NOMO-1 treated with dmso at 0.1 percent for 144 hours (cell line): ENCODE data around the gene TMEM207.
"Not testable (repeated sequence)": the region's sequence is repeated elsewhere in the genome, so short reads cannot be mapped to it uniquely, and the experiment has no call there.

Source experiments
- DNase-seq: peaks from one replicate; lab custom pipeline; 2025; ENCODE audit not compliant: unreplicated experiment; lab: John Stamatoyannopoulos, UW

TMEM207 gene

DNA sequence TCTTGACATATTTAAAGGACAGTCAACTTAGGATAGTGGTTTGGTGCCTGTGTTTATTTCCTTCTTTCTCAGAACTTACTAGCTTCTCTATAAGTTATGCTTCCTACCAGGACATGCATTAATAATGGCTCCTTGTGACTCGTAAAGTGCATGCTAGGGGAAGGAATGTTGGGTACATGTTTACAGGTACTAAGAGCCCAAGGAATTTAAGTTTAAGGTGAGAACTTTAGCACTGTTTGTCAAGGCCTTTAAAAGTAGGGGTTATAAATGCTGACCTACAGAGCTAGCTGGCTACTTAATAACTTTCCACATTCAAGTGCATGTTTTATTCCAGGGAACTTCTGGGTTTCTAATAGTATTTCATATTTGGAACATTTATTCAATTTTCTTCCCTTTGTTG lies at the start of gene TMEM207:
TSS of gene TMEM207 (minus strand) at position 101 of the 400 bp plus-strand sequence. CDS start at position 9, 92 bp downstream.
- DNase-seq, result no peak

DNA sequence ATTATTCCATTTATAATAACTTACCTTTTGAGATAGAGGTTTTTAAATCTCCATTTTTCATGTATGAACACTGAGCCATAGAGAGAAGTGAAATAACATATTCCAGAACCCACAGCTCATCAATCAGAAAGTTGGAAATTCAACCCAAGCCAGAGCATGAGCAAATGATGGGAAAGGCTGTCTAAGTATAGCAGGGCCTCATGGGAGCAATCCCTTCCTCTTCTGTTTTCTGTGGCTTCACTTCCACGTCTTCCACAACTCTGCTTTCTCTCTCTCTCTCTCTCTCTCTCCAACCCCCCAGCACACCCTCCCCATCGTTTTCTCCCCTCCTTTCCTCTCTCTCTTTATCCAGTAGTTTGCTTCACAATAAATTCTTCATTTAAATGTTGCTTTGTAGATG lies 49.4 kb upstream of the TMEM207 start:
- no peak for DNase-seq

DNA sequence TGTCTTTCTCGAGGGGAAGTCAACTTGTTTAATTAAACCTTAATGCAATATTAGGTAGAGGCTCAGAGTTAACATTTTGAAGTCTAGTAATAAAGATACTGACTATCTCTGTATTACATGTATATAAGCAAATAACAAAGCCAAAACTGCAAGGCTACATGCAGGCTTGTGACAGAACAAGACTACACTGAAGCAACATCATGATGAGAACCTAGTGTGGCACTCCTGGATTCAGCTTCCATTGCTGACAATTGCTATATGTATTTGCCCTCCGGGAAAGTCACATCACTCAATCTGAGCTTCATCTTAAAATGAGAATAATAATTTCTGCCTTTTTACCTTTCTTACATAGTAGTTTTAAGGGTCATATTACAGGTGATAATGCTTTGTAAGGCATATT lies 48.6 kb upstream of the TMEM207 start:
- DNase-seq, result no peak

DNA sequence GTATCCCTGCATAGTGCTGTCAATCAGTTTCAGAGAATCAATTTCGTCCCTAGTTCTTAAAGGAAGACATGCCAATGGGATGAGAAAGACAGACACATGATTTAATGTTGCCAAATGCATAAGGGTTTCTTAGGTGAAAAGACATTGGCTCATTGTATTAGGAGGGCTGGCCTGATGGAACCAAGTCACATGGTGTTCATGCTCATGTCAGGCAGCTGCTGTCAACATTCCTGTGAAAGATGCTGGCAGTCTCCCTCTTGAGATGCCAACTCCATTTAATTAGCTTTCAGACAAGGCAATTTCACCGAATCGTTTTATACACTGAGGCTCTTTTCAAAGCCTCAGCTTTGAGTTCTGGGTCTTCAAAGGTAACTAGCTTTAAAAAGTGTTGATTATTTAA lies 48.1 kb upstream of the TMEM207 start:
- DNase-seq, result no peak

DNA sequence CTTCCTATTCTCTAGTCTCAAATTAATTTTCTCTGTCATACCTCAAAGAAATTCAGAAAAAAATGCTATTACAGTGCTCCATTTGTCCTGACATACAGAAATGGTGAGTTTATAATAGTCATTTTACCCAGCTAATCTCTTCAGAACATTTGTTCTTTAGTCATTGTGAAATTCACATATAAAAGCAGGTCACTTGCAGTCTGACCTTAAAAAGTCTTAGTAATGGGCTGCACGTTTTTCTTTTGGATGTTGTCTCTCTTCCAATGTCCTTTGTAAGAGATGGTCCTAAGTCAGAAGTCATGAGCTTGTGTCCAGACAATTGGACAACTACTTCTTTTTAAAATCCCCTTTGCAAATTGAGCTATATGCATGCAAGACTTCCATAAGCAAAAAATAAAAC lies 47.2 kb upstream of the TMEM207 start:
- DNase-seq, result no peak

DNA sequence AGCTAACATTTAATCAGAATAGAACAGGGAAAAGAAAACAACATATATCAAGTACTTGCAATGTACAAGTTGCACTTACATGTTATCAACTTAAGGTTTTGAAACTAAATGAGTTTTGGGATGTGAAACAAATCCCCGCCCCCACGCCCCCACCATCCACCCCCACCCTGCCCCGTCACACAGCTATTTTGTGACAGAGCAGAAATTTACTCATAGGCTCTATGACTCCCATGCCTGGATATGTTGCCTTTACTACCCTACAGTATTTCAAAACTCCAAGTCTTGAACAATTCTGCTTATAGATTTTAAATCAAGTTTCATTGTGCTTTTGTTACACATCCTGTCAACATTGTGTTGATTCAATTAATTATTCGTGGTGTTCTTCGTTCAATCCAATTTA lies 46.1 kb upstream of the TMEM207 start:
- DNase-seq, result peak; percentile 58

DNA sequence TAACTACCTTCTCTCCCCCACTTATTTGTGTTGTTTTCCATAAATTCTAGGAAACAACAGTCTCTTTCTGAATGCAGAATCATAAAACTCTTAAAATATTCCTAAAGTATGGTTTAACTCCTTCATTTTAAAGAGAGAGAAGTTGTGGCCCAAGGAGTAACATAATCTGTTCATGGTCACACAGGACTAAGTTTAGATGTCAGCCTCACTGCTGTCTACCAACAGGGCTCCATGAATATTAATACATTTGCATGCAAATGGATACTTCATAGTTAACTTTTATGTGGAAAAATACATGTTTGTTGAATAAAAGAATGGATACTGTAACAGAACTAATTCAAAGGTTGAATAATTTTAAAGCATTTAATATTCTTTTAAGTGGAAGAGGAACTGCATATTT lies 45.7 kb upstream of the TMEM207 start:
- no peak for DNase-seq

DNA sequence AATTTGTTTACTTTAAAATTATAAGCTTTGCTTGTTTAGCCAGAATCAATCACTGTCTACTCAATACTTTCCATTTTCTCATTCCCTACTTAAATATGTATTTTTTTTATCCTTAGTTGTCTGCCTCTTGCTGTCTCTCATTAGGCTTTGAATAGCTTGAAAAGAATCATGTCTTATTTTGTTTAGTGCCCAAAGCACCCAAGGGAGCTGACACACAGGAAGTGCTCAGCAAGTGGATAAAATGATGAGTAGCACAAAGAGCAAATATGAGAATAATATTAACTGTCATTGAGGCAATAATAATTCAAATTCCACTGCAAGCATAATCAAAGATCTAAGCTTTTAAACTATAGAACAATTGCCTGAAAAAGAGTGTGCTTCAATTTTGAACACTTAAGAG lies 45.2 kb upstream of the TMEM207 start:
- no peak for DNase-seq

DNA sequence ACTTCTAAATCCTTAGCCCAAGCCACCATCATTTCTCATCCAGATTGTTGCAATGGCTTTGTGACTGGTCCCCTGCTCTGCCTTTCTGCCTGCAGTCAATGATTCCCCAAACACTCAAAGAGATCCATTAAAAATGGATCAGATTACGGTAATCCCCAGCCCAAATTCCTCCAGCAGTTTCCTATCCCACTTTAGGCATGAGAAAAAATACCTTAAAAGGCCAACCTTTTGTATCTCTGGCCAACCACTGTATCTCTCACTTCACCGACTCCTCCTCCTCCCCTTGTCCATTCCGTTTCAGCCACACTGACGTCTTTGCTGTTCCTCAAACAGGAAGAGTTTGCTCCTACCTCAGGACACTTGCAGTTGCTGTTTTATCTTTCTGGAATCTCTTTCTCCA lies 43.3 kb upstream of the TMEM207 start:
- no peak for DNase-seq

DNA sequence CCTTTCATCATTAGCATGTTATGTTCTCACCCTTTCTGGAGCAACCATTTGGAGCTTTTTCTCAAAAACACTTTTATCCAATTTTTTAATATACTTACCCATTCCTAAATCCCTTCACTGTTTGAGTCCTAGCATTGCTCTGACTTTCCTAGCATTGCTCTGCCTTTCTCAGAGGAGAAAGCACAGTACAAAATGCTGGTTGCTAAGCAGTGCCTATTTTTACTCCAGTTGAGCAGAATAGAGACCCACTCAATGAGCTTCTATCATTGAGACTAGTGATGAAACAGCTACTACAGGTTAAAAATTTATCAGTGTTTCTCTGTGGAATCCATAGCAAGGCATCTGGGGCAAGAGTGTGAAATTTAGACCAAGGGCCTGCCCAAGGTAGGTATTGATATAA lies 42.4 kb upstream of the TMEM207 start:
- DNase-seq, result no peak

DNA sequence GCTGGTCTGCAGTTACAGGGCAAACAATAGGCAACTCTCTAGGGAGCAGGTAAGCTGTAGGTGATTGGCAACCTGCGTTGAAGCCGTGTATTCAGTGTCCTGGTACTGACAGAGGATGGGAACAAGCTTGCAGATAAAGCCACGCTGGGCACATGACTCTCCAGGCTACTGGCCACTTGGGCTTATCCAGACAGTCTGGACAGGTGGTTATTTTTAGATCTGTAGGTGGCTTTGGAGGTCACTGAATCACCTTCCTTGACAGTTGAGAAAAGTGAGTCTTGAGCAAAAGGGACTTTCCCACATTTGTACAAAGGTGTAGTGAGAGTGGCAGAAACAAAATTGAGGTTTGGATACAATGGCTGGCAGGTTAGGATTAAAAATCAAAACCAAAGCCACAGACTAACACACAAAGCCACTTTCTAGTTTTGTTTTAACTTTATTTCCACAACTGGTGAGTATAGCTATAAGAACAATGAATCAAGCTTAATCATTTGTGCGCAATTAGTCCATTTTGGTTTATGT lies 41.9 kb upstream of the TMEM207 start:
- DNase-seq, result no peak

DNA sequence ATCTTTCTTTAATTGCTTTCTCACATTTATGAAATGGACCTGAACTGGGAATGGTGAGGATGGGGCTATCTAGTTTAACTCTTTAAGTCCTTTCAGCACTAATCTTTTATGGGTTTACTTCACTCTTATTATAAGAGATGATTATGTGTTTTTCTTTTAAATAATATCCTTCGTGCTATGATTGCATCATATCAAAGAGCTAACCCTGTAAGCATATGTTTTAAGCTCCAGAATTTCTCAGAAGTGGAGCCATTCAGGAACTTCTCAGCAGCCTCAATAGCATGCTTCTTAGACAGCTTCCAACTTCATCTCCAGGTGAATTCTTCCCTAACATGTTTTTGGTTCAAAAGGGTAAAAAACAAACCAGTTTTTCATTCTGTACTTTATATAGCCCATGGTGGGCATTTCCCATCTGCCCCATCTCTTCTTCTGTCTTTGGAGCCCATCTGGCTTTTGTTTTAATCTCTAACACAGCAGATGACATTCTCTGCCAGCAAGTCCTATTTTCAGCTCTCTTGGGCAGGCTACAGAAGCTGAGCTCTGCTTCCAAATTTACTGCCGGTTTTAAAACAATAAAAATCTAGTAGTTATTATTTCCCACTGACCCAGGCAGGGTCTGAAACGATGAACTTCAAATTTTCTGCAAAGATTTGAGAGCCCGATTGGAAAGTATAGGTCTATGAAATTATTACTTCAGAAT lies 37.4 kb upstream of the TMEM207 start:
- DNase-seq, result no peak

DNA sequence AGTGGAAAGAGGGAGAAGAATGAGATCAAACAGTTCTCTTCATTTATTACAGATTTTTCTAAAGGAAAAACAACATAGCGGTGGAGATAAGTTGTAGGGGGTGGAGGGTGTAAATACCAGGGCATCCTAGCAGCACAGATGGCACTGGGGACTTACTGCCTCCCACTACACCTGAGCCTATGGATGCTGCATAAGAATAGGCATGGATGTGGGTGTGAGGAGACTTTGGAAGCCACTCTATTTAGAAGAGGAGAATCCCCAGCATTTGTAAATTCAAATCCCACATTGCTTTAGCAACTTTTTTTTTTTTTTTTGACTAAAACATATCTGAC lies 36.8 kb upstream of the TMEM207 start:
- no peak for DNase-seq

DNA sequence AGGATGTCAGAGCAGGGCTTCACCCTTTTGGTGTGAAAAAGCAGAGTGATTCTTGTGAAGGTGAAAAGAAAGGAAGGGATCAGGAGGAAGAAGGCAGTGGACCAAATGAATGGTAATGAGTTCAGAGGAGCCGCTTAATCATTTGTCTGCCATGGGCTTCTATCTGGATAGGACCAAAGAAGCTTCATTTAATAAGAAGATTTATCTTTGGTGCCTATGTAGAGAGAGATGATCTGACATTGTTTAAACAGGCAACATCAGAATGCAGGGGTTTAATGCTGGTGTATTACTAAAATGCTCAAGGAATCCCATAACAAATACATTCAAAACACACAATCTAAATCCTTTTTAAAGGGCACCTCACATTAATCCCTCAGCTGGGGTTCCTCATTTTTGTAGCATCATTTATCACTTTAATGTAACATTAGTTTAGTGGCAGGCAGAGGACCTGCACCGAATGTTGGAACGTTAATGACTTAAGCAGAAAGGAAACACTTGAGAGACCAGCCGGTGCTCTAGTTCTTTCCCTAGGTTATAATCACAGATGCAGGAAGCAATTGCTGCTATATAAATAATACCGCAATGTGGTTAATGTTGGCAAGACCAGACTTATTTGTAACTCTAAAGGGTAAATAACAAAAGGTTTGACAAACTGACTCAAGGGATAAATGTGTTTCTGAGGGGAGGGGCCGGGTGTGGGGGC lies 36.3 kb upstream of the TMEM207 start:
- DNase-seq, result no peak

DNA sequence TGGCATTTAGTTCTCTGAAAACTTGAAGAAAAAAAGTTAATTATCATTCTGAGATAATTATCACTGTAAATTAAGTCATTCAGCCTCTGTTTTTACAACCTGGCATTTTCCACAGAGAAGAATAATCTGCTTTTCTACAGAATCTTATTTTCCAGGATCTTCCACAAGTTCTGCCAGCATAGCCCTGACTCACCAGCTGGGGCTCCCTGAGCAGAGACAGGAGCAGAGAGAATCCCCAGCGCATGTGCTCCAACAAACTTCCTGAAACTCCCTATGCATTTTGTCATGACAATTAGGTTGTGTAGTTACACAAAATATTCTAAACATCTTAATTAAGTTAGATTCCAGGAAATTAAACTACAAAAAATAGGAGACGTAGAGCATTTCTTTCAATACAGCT lies 32.1 kb upstream of the TMEM207 start:
- no peak for DNase-seq

DNA sequence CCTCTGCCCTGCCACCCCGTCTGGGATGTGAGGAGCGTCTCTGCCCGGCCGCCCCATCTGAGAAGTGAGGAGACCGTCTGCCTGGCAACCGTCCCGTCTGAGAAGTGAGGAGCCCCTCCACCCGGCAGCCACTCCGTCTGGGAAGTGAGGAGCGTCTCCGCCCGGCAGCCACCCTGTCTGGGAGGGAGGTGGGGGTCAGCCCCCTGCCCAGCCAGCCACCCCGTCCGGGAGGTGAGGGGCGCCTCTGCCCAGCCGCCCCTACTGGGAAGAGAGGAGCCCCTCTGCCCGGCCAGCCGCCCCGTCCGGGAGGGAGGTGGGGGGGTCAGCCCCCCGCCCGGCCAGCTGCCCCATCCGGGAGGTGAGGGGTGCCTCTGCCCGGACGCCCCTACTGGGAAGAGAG lies 23.6 kb upstream of the TMEM207 start:
- DNase-seq, result not testable (repeated sequence)

DNA sequence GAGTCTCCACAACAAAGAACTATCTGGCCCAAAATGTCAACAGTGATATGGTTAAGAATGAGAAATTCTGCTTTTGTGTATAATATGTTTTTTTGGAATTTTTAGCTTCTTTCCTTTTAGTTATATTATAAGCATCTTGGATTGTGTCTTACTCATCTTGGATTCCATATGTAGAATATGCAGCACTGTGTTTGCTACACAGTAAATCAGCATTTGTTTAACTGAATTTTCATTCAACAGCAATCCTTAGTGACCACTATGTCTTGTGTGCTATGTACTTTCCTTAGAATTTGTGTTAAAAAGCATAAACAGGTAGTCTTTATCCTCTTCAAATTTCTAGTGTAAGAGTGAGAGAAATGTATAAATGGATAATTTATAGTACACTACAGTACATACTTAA lies 18.2 kb upstream of the TMEM207 start:
- no peak for DNase-seq

DNA sequence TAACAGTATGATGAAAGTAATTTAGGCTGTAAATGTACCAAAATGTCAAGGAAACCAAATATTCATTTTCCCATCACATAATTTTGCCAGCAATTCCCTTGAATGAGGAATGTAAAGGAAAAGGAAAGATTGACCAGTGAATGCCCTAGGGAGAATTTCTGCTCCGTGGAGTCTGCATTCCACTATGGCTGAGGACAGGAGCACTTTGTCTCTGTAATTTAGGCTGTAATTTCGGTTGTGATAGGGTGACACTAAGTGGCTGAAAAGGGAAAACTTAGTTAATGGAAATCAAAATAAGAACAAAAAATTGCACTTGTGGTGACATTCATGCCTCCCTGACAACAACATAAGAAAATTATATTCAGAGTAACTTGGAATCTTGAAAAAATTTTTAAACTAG lies 8.3 kb upstream of the TMEM207 start:
- no peak for DNase-seq

DNA sequence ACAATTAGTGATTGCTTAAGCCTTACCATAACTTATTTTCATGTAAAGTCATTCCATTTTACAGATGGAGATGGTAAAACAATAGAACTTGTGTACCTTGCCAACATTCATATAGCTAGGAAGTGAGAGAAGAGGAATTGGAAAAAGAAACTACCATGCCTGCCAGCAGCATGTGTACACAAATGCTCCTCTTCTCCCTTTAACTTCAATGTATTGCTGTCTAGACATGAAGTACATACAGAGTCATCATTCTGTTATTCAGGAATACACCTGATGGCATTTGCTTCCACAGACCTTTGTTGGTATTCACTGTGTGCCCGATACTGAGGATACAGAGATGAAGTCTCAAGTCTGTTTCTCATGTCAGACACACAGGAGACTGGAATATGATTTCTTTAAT lies 7.1 kb upstream of the TMEM207 start:
- DNase-seq, result no peak

DNA sequence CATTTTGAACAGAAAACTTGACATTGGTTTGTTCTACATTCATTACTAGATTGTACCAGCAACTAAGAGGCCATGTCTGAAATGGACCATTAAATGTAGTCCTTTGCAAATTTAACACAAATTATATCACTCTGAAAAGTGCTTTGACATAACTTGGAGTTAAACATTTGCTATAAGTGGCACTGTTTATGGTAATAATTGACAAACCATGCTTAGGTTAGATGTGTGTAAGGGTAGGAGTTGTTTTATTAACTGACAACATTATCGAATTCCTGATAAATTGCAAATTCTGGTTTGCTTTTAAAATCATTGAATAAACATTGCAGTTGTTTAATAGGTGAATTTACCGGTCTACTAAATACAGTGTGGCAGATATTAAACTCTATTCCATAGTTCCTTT lies 6.1 kb upstream of the TMEM207 start:
- DNase-seq, result no peak

DNA sequence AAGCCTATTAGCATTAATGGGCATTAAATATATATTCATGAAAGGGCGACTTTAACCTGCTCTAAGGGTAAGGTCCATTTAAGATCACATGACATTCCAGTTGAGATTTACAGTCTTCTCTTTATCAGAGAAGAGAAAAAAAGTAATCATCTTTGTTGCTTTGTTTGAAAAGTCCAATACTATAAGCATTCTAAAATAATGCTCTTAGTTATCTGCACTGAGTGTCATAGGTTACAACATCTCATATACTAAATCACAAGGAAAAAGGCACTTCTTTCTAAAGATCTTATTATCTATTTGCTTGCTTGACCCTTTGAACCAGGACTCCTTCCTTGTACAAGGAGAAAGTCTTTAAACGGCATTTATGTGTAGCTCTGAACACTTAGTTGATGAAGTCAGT lies 1.4 kb downstream of the TMEM207 start:
- DNase-seq, result no peak

DNA sequence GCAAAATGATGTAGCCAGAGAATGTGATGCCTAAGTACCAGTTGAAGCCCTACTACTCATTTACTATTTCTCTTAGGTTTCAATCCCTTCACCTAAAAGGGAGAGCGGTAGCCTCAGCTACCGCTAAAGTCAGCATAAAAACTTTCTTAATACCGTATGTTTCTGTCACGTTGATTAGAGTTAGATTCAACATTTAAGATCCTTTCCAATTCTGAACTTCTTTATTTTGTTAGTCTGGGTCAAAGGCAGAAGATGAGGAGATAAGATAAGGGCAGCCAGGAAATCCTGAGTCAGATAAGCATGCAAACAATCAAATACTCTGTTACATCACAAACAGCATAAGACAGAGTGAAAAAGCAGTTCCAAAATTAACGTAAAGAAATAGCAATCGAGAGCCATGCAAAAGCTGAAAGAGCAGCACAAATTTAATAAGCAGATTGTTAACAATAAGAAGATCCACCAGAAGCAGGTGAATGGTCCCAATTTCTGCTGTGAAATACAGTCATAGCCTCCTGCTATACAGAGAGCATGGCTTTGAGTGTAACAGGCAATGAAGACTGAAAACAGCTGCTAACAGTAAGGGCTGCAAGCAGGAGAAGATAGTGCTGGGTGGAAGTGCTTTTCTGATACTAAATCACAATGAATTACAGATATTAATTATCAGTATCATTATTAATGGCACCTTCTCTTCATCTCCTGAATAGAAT lies 3.0 kb downstream of the TMEM207 start:
- DNase-seq, result no peak
